ENCODE data around the gene SPECC1. TPM values are rescaled to one million over a fixed set of nuclear protein-coding genes. Genes with fewer than 3 reads are reported as not detected.
"Not testable (repeated sequence)": the region's sequence is repeated elsewhere in the genome, so short reads cannot be mapped to it uniquely, and the experiment has no call there.

The SPECC1 gene
- total RNA-seq, 2 experiments from 2014 or later, result 9.6 to 10.3 TPM

GRCh38 chr17:20149251-20149650 lies 140.1 kb downstream of the SPECC1 start:
- Mint-ChIP-seq H3K9me3 (no peaks in the 10 kb centered on the region), H3K4me3 (no peak overlapping the region), H3K4me1 (no peaks in the 10 kb centered on the region), H3K27me3 (peaks cover 1% of the 10 kb centered on the region), H3K27ac (no peak overlapping the region), H3K36me3 (ENCODE audit: low read depth) (no peaks in the 10 kb centered on the region)
- CTCF ChIA-PET, result interaction anchor here (0.6 kb wide), 1 partner anchor 950 kb away, joined by 4 read pairs; no protein-coding TSS in a partner anchor
- POLR2A ChIA-PET, result no interaction called here
- DNase-seq, result no peak

- ChIA-PET CTCF (interaction anchor here (0.7 to 1.0 kb wide), 2 partner anchors 76 to 892 kb away, joined by 3 to 5 read pairs; no protein-coding TSS in a partner anchor), POLR2A (no interaction called here)
- peaks cover 4% of the 10 kb centered on the region for H3K27me3 Mint-ChIP-seq
- no peak overlapping the region for H3K4me3 Mint-ChIP-seq
- no peaks in the 10 kb centered on the region for H3K9me3 Mint-ChIP-seq
- no peak for DNase-seq
- no peaks in the 10 kb centered on the region for H3K4me1 Mint-ChIP-seq
- no peak overlapping the region for H3K27ac Mint-ChIP-seq
- H3K36me3 Mint-ChIP-seq (ENCODE audit: low read depth), result no peaks in the 10 kb centered on the region
Observed at GRCh38 chr17:20151174-20151573, 142.0 kb downstream of the SPECC1 start.

DNA sequence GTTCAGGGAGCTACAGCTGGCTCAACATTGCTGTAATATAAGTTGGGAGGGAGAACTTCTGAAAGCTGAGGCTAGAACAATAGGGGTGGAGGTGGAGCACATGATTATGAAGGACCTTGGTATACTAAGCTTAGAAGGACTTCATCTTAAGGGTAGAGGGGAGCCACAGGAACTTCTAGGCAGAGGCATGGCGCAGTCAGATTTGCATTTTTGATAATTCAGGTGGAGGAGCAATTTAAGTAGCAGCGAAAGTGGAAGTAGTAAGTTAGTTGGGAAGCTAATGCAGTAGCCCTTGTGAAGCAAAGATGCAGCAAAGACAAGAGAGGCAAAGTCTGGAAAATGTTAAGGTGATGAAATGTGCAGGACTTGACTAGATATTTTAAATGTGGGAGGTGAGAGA lies 144.1 kb downstream of the SPECC1 start:
- H3K9me3 Mint-ChIP-seq, result no peaks in the 10 kb centered on the region
- DNase-seq, result no peak
- H3K4me1 Mint-ChIP-seq, result peaks cover 4% of the 10 kb centered on the region
- H3K36me3 Mint-ChIP-seq (ENCODE audit: low read depth), result no peaks in the 10 kb centered on the region
- ChIA-PET POLR2A (no interaction called here), CTCF (no interaction called here)
- H3K4me3 Mint-ChIP-seq, result no peak overlapping the region
- H3K27me3 Mint-ChIP-seq, result peaks cover 12% of the 10 kb centered on the region
- H3K27ac Mint-ChIP-seq, result no peak overlapping the region

DNA sequence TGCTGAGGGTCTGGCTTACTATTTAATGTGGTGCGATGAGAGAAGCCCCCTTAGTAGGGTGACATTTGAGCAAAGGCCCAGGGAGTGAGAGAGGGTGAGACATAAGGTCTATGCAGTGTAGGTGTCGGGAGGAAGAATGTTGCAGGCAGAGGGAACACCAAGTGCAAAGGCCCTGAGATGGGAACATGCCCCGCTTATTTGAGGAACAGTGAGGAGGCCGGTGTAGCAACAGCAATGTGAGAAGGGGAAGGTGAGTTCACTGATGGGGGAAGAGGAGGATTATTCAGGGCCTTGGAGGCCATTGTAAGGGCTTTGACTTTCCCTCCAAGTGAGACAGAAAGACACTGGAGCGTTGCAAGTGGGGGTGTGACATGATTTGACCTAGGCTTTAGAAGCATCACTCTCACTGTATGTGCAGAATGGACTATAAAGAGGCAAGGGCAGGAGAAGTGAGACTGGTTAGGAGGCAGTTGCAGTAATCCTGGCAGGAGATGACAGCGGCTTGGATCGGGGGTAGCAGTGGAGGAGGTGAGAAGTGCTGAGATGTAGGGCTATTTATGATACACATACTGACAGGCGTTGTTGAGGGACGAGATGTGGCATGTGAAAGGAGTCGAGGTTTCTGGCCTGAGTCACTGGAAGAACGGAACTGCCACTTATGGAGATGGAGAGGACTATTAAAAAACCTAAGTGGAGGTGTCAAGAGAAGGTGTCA lies 145.3 kb downstream of the SPECC1 start:
- peaks cover 4% of the 10 kb centered on the region for H3K4me1 Mint-ChIP-seq
- POLR2A ChIA-PET, result no interaction called here
- peaks cover 15% of the 10 kb centered on the region for H3K27me3 Mint-ChIP-seq
- no peaks in the 10 kb centered on the region for H3K36me3 Mint-ChIP-seq (ENCODE audit: low read depth)
- no peaks in the 10 kb centered on the region for H3K9me3 Mint-ChIP-seq
- H3K4me3 Mint-ChIP-seq, result no peak overlapping the region
- H3K27ac Mint-ChIP-seq, result no peak overlapping the region
- CTCF ChIA-PET, result no interaction called here
- no peak for DNase-seq

DNA sequence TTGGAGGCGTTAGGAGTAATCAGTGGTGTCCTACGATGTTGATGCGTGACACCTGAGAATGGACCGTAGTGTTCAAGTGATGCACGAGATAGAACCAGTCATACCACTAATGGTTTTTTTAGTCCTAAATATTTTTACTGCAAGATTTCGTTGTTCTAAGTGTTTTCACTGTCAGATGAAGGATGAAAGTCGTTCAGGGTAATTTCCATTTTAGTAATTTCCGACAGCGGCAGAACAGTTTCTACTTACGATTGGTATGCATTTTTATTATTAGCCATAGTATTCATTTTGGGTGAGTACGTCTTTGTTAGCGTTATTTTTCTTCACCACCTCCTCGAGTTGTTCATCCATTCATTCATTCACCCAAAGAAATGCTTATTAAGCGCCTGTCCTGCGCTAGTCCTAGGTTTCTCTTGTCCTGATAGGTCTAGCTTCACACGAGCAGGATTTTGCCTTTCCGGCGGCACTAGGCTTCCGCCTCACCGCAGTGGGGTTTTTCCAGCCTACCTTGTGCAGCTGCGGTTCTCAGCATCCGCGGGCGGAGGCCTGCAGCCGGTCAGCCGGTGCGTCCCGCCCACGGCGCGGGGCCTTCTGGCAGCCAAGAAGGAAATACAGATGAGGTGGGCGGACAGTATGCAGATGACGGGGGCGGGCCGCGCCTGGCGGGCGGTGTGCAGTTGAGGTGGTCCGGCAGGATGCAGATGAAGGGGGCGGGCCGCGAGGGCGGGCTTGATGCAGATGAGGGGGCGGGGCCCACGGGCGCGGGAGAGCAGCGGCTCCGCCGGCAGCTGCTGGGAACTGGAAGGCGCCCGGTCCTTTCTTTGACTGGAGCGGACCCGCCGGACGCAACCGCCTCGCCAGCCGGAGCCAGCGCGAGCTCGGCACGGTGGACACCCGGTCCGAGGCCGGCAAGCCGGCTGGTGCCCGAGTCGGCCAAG lies 146.4 kb downstream of the SPECC1 start:
- DNase-seq, result peak; percentile 96
- Mint-ChIP-seq H3K4me3 (no peak overlapping the region), H3K9me3 (no peaks in the 10 kb centered on the region), H3K27ac (no peak overlapping the region), H3K36me3 (ENCODE audit: low read depth) (no peaks in the 10 kb centered on the region), H3K4me1 (peaks cover 4% of the 10 kb centered on the region), H3K27me3 (peaks cover 15% of the 10 kb centered on the region)
- ChIA-PET CTCF (no interaction called here), POLR2A (interaction anchor here (1.4 kb wide), 1 partner anchor 178 kb away, joined by 7 read pairs; the partner anchor contains the start of gene AKAP10)

DNA sequence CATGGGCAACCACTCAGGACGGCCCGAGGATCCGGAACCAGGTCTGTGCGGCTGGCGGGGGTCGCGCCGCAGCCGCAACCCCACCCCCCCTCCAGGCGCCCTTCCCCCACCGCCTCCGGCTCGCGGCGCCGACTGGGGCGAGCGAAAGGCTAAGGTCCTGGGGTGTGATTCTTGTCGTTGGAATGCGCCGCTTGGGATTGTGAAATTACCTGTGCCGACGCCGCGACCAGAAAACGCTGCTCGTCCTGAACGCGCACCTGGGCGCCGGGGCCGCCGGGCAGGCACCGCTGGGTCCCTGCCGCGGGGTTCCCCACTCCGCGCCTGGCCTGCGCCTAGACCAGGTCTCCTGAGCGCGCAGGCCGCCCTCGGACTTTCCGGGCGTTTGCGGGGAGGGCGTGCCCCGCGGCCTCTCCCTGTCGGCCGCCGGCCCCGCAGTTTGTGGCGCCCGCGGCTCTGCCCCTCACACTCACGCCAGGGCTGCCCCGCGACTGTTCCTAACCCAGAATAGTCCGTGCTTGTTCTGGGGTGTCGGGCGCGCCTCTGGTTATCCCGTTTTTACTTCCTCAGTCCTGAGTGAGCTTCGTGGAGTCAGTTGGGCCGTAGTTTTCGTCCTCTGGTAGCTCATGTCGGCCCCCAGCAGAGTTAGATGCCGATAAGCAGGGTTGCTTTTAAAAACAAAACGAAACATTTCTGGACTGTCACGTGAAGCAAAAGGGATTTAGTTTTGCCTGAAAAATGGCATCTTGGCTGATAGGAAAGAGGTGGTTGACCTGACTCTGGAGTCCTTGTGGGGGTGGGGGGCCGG lies 147.2 kb downstream of the SPECC1 start:
- peaks cover 4% of the 10 kb centered on the region for H3K4me1 Mint-ChIP-seq
- peaks cover 15% of the 10 kb centered on the region for H3K27me3 Mint-ChIP-seq
- no peak overlapping the region for H3K27ac Mint-ChIP-seq
- H3K9me3 Mint-ChIP-seq, result no peaks in the 10 kb centered on the region
- CTCF ChIA-PET, result interaction anchor here (0.6 kb wide), 1 partner anchor 1059 kb away, joined by 3 read pairs; no protein-coding TSS in a partner anchor
- no peak for DNase-seq
- POLR2A ChIA-PET, result interaction anchor here (0.6 to 1.4 kb wide), 2 partner anchors 13 to 179 kb away, joined by 3 to 7 read pairs; partner anchors contain the start of gene AKAP10
- peak overlapping the region; percentile 78 for H3K4me3 Mint-ChIP-seq
- H3K36me3 Mint-ChIP-seq (ENCODE audit: low read depth), result no peaks in the 10 kb centered on the region

DNA sequence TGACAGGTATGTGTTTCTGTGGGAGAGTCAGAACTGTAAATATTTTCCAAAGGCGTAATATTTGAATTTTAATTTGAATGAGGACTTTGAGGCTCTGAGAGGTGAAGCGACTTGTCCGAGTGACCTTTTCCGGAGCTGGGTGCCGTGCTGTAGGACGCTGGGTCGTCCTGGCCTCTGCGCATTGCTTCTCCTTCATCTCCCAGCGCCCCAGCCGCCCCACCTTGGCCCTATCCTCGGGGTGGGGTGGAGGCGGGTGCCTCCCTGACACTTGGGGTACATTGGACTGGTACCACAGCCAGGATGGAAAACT lies 147.8 kb downstream of the SPECC1 start:
- H3K4me3 Mint-ChIP-seq, result peak overlapping the region; percentile 78
- POLR2A ChIA-PET, result no interaction called here
- H3K27me3 Mint-ChIP-seq, result peaks cover 15% of the 10 kb centered on the region
- H3K36me3 Mint-ChIP-seq (ENCODE audit: low read depth), result no peaks in the 10 kb centered on the region
- CTCF ChIA-PET, result interaction anchor here (0.6 kb wide), 1 partner anchor 1059 kb away, joined by 3 read pairs; no protein-coding TSS in a partner anchor
- H3K4me1 Mint-ChIP-seq, result peaks cover 4% of the 10 kb centered on the region
- H3K27ac Mint-ChIP-seq, result no peak overlapping the region
- DNase-seq, result no peak
- H3K9me3 Mint-ChIP-seq, result no peaks in the 10 kb centered on the region

DNA sequence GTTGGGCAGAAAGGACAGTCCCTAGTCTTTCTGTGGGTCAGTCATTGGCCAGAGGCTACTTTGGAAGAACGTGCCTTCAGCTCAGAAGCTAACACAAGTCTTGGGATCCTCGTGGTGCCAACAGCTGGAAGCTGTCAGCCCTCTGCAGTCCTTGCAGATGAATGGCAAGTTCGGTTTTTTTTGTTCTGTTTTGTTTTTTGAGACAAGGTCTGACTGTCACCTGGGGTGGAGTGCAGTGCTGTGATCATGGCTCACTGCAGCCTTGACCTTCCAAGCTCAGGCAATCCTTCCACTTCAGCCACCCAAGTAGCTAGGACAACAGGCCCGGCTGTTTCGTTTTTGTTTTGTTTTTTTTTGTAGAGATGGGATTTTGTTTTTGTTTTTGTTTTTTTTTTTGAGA lies 149.4 kb downstream of the SPECC1 start:
- H3K36me3 Mint-ChIP-seq (ENCODE audit: low read depth), result no peaks in the 10 kb centered on the region
- peaks cover 15% of the 10 kb centered on the region for H3K27me3 Mint-ChIP-seq
- peaks cover 4% of the 10 kb centered on the region for H3K4me1 Mint-ChIP-seq
- DNase-seq, result no peak
- POLR2A ChIA-PET, result no interaction called here
- no peak overlapping the region for H3K27ac Mint-ChIP-seq
- H3K9me3 Mint-ChIP-seq, result no peaks in the 10 kb centered on the region
- no peak overlapping the region for H3K4me3 Mint-ChIP-seq
- CTCF ChIA-PET, result no interaction called here

- CTCF ChIA-PET, result no interaction called here
- no peak overlapping the region for H3K4me3 Mint-ChIP-seq
- peaks cover 4% of the 10 kb centered on the region for H3K4me1 Mint-ChIP-seq
- H3K36me3 Mint-ChIP-seq (ENCODE audit: low read depth), result no peaks in the 10 kb centered on the region
- H3K9me3 Mint-ChIP-seq, result no peaks in the 10 kb centered on the region
- H3K27me3 Mint-ChIP-seq, result peaks cover 15% of the 10 kb centered on the region
- no peak for DNase-seq
- POLR2A ChIA-PET, result no interaction called here
- H3K27ac Mint-ChIP-seq, result no peak overlapping the region
Observed at GRCh38 chr17:20159406-20160069, 150.4 kb downstream of the SPECC1 start.

GRCh38 chr17:20165516-20165915 lies 156.4 kb downstream of the SPECC1 start:
- POLR2A ChIA-PET; CTCF ChIA-PET; H3K4me3 Mint-ChIP-seq; H3K36me3 Mint-ChIP-seq (ENCODE audit: low read depth); H3K9me3 Mint-ChIP-seq; H3K27ac Mint-ChIP-seq; H3K27me3 Mint-ChIP-seq; H3K4me1 Mint-ChIP-seq; DNase-seq: not testable (repeated sequence)

DNA sequence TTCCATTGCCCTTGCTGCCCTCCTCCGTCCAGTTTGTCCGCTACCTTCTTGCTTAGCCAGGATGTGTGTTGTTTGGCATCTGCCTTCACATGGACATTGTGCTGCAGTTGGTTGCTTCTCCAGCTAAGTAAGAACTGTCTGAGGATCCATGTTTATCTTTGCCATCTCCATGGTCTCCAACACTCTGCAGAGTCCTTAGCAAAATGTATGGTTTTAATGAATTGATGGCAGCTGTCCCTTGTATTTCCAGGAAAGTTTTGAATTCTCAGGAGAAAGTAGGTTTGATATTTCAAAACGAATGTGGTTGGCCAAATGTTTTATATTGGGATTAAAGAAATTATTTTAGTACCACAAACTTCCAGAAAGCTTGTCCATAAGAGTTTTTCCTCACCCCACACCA lies 160.9 kb downstream of the SPECC1 start:
- DNase-seq, result no peak
- H3K9me3 Mint-ChIP-seq, result no peaks in the 10 kb centered on the region
- H3K27me3 Mint-ChIP-seq, result no peaks in the 10 kb centered on the region
- no peaks in the 10 kb centered on the region for H3K4me1 Mint-ChIP-seq
- H3K36me3 Mint-ChIP-seq (ENCODE audit: low read depth), result no peaks in the 10 kb centered on the region
- no peak overlapping the region for H3K27ac Mint-ChIP-seq
- ChIA-PET POLR2A (no interaction called here), CTCF (no interaction called here)
- no peak overlapping the region for H3K4me3 Mint-ChIP-seq

DNA sequence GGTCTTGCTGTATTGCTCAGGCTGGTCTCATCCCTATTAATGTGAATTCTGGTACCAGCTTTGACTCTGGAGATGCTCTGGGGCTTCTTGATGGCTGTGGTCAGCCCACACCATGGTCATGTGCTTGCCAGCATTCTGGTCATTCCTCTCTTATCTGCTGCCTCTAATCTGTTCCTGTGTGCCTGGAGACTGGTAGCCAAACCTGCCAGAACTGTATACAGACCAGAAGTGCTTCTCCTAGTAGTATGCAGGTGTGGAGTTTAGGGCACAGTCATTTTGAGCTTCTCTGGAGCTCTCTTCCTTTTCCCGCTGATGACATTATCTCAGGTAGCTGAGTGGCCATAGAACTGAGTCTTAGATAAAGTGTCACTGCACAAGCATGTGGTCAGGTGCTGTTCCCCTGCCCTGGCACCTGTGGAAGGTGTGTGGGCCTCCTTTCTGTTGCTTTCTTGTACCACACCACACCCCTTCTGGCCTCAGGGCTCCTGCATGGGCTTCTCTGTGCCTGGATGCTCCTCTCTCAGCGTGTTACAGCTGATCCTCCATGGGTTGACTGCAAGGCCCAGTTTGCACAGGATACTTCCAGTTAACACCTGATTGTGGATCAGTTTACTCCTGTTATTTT lies 162.7 kb downstream of the SPECC1 start:
- H3K27me3 Mint-ChIP-seq, result no peaks in the 10 kb centered on the region
- no peak overlapping the region for H3K4me3 Mint-ChIP-seq
- no peak overlapping the region for H3K27ac Mint-ChIP-seq
- no peaks in the 10 kb centered on the region for H3K9me3 Mint-ChIP-seq
- ChIA-PET POLR2A (no interaction called here), CTCF (no interaction called here)
- DNase-seq, result no peak
- H3K4me1 Mint-ChIP-seq, result no peaks in the 10 kb centered on the region
- no peaks in the 10 kb centered on the region for H3K36me3 Mint-ChIP-seq (ENCODE audit: low read depth)

All from activated CD4-positive, alpha-beta memory T cell treated with anti-CD3 and anti-CD28 coated beads, Interleukin-2, amount 10 ng/mL, durations not matched to agents 7 days and 5 days (primary cell).